Measurements from ENCODE around the gene NR1D2.

NR1D2 gene

GRCh38 chr3:23991683-23992628, 46.9 kb downstream of the NR1D2 start (continued):
- TF ChIP-seq GLI4 (tag by site-specific recombination; IDR thresholded peaks at IDR 0.05) (no peak), ZNF169 (tag by site-specific recombination; IDR thresholded peaks at IDR 0.05) (no peak), ZBTB1 (tag by site-specific recombination; IDR thresholded peaks at IDR 0.05) (peak; percentile 62; the same call in 1 of the 2 replicates), ZNF37A (tag by site-specific recombination; IDR thresholded peaks at IDR 0.05) (no peak), YY2 (tag by site-specific recombination; IDR thresholded peaks at IDR 0.05) (no peak), ZNF155 (tag by site-specific recombination; IDR thresholded peaks at IDR 0.05) (no peak), ZNF837 (tag by site-specific recombination; IDR thresholded peaks at IDR 0.05) (no peak), KLF7 (tag by site-specific recombination; IDR thresholded peaks at IDR 0.05; ENCODE audit: borderline replicate concordance) (no peak), IKZF3 (tag by site-specific recombination; IDR thresholded peaks at IDR 0.05) (peak; percentile 94), ZNF239 (tag by site-specific recombination; IDR thresholded peaks at IDR 0.05) (no peak), ZNF645 (tag by site-specific recombination; IDR thresholded peaks at IDR 0.05) (no peak), ZNF121 (tag by site-specific recombination; IDR thresholded peaks at IDR 0.05) (no peak), ZBTB11 (tag by site-specific recombination; conservative IDR thresholded peaks at IDR 0.05; ENCODE audit: low read depth) (no peak), ZNF670 (tag by site-specific recombination; IDR thresholded peaks at IDR 0.05; ENCODE audit: low read depth) (no peak), ZNF514 (tag by site-specific recombination; IDR thresholded peaks at IDR 0.05) (no peak), WT1 (tag by site-specific recombination; IDR thresholded peaks at IDR 0.05) (peak; percentile 92), ZNF501 (tag by site-specific recombination; IDR thresholded peaks at IDR 0.05) (peak; percentile 83; the same call in 1 of the 2 replicates), ZNF132 (tag by site-specific recombination; IDR thresholded peaks at IDR 0.05; ENCODE audit: borderline replicate concordance) (no peak), ZNF23 (tag by site-specific recombination; IDR thresholded peaks at IDR 0.05; ENCODE audit: borderline replicate concordance) (no peak), HOXC10 (CRISPR knock-in tag; IDR thresholded peaks at IDR 0.05) (no peak), ZBTB8A (tag by site-specific recombination; IDR thresholded peaks at IDR 0.05) (no peak), REPIN1 (tag by site-specific recombination; IDR thresholded peaks at IDR 0.05; ENCODE audit: low read depth) (no peak)
- TF ChIP-seq, protein P1, sequence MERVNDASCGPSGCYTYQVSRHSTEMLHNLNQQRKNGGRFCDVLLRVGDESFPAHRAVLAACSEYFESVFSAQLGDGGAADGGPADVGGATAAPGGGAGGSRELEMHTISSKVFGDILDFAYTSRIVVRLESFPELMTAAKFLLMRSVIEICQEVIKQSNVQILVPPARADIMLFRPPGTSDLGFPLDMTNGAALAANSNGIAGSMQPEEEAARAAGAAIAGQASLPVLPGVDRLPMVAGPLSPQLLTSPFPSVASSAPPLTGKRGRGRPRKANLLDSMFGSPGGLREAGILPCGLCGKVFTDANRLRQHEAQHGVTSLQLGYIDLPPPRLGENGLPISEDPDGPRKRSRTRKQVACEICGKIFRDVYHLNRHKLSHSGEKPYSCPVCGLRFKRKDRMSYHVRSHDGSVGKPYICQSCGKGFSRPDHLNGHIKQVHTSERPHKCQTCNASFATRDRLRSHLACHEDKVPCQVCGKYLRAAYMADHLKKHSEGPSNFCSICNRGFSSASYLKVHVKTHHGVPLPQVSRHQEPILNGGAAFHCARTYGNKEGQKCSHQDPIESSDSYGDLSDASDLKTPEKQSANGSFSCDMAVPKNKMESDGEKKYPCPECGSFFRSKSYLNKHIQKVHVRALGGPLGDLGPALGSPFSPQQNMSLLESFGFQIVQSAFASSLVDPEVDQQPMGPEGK (tag by site-specific recombination; IDR thresholded peaks at IDR 0.05), result 0 out of 2 replicates have a peak, but pooled peaks have one; percentile 15
- TF ChIP-seq, protein P2, sequence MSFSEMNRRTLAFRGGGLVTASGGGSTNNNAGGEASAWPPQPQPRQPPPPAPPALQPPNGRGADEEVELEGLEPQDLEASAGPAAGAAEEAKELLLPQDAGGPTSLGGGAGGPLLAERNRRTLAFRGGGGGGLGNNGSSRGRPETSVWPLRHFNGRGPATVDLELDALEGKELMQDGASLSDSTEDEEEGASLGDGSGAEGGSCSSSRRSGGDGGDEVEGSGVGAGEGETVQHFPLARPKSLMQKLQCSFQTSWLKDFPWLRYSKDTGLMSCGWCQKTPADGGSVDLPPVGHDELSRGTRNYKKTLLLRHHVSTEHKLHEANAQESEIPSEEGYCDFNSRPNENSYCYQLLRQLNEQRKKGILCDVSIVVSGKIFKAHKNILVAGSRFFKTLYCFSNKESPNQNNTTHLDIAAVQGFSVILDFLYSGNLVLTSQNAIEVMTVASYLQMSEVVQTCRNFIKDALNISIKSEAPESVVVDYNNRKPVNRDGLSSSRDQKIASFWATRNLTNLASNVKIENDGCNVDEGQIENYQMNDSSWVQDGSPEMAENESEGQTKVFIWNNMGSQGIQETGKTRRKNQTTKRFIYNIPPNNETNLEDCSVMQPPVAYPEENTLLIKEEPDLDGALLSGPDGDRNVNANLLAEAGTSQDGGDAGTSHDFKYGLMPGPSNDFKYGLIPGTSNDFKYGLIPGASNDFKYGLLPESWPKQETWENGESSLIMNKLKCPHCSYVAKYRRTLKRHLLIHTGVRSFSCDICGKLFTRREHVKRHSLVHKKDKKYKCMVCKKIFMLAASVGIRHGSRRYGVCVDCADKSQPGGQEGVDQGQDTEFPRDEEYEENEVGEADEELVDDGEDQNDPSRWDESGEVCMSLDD (tag by site-specific recombination; IDR thresholded peaks at IDR 0.05), result no peak
- TF ChIP-seq, protein P3, sequence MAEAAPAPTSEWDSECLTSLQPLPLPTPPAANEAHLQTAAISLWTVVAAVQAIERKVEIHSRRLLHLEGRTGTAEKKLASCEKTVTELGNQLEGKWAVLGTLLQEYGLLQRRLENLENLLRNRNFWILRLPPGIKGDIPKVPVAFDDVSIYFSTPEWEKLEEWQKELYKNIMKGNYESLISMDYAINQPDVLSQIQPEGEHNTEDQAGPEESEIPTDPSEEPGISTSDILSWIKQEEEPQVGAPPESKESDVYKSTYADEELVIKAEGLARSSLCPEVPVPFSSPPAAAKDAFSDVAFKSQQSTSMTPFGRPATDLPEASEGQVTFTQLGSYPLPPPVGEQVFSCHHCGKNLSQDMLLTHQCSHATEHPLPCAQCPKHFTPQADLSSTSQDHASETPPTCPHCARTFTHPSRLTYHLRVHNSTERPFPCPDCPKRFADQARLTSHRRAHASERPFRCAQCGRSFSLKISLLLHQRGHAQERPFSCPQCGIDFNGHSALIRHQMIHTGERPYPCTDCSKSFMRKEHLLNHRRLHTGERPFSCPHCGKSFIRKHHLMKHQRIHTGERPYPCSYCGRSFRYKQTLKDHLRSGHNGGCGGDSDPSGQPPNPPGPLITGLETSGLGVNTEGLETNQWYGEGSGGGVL (tag by site-specific recombination; IDR thresholded peaks at IDR 0.05), result peak; percentile 21; the same call in 1 of the 2 replicates
- TF ChIP-seq, protein P4, sequence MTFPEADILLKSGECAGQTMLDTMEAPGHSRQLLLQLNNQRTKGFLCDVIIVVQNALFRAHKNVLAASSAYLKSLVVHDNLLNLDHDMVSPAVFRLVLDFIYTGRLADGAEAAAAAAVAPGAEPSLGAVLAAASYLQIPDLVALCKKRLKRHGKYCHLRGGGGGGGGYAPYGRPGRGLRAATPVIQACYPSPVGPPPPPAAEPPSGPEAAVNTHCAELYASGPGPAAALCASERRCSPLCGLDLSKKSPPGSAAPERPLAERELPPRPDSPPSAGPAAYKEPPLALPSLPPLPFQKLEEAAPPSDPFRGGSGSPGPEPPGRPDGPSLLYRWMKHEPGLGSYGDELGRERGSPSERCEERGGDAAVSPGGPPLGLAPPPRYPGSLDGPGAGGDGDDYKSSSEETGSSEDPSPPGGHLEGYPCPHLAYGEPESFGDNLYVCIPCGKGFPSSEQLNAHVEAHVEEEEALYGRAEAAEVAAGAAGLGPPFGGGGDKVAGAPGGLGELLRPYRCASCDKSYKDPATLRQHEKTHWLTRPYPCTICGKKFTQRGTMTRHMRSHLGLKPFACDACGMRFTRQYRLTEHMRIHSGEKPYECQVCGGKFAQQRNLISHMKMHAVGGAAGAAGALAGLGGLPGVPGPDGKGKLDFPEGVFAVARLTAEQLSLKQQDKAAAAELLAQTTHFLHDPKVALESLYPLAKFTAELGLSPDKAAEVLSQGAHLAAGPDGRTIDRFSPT (tag by site-specific recombination; IDR thresholded peaks at IDR 0.05), result no peak; the same call in 1 of the 2 replicates

All from HEK293 (cell line).